Neural cell (in vitro differentiated cells): Measurements from ENCODE around the gene PEAR1. TPM values are rescaled to one million over a fixed set of nuclear protein-coding genes. Genes with fewer than 3 reads are reported as not detected.

Experiments used
- H2AFZ ChIP-seq: fragments of 200-600, 300-800 bp; sonication (generic), shearing (Covaris generic); 2 replicates; pipeline ENCODE4 v1.6.0; 2014; ENCODE audit warnings: low read depth, mild to moderate bottlenecking, antibody characterized with exemption, low read length, moderate library complexity
- H3F3A ChIP-seq: fragments of 200-600 bp; shearing (Covaris generic); 2 replicates; pipeline ENCODE4 v1.6.1; 2016; ENCODE audit warnings: mild to moderate bottlenecking, moderate library complexity, mixed read lengths, antibody characterized with exemption, low read length; ENCODE audit not compliant: insufficient read depth, poor library complexity, severe bottlenecking
- H3K27ac ChIP-seq: fragments of 200-600, 300-800 bp; sonication (generic), shearing (Covaris generic); 2 replicates; pipeline ENCODE4 v1.5.1; 2014; ENCODE audit warnings: mild to moderate bottlenecking, low read length, moderate library complexity
- H3K27me3 ChIP-seq: fragments of 300-800, 200-600 bp; sonication (generic), shearing (Covaris generic); 2 replicates; pipeline ENCODE4 v1.6.0; 2014; ENCODE audit warnings: mild to moderate bottlenecking, low read depth, low read length, moderate library complexity; ENCODE audit not compliant: insufficient read depth
- H3K36me3 ChIP-seq: fragments of 300-800, 200-600 bp; sonication (generic), shearing (Covaris generic); 2 replicates; pipeline ENCODE4 v1.5.1; 2014; ENCODE audit warnings: mild to moderate bottlenecking, antibody characterized with exemption, low read length, moderate library complexity; ENCODE audit not compliant: insufficient read depth
- H3K4me2 ChIP-seq: fragments of 300-800, 200-600 bp; sonication (generic), shearing (Covaris generic); 2 replicates; pipeline ENCODE4 v1.6.0; 2014; ENCODE audit warnings: mild to moderate bottlenecking, low read length
- H3K4me3 ChIP-seq: fragments of 300-800, 200-600 bp; sonication (generic), shearing (Covaris generic); 2 replicates; pipeline ENCODE4 v1.5.1; 2014; ENCODE audit warnings: mild to moderate bottlenecking, low read length, moderate library complexity
- H3K79me2 ChIP-seq: fragments of 200-600 bp; shearing (Covaris generic); replicated peaks from 2 replicates; pipeline ENCODE4 v1.6.0; 2014; ENCODE audit warnings: mild to moderate bottlenecking, low read length, moderate library complexity; ENCODE audit not compliant: insufficient read depth
- H3K9ac ChIP-seq: fragments of 300-800, 200-600 bp; sonication (generic), shearing (Covaris generic); 2 replicates; pipeline ENCODE4 v1.6.1; 2016; ENCODE audit warnings: mild to moderate bottlenecking, low read length, mixed read lengths
- H3K9me2 ChIP-seq: fragments of 200-600 bp; shearing (Covaris generic); 2 replicates; pipeline ENCODE4 v1.6.1; 2016; ENCODE audit warnings: mild to moderate bottlenecking, low read length, mixed read lengths; ENCODE audit not compliant: insufficient read depth
- H3K9me3 ChIP-seq: fragments of 200-600, 300-800 bp; sonication (generic), shearing (Covaris generic); 2 replicates; pipeline ENCODE4 v1.6.1; 2016; ENCODE audit warnings: mild to moderate bottlenecking, mixed run types, low read length, moderate library complexity, mixed read lengths
- H4K20me1 ChIP-seq: fragments of 200-600 bp; shearing (Covaris generic); 2 replicates; pipeline ENCODE4 v1.6.1; 2016; ENCODE audit warnings: mild to moderate bottlenecking, mixed run types; ENCODE audit not compliant: insufficient read depth
- EP300 ChIP-seq: fragments of 450-650 bp; conservative IDR thresholded peaks from 2 replicates; pipeline ENCODE4 v1.6.1; 2014; ENCODE audit warnings: antibody characterized with exemption, mild to moderate bottlenecking, moderate library complexity; ENCODE audit not compliant: poor library complexity, severe bottlenecking
- EZH2 ChIP-seq: fragments of 200-600, 300-800 bp; shearing (Covaris generic), sonication (generic); IDR thresholded peaks from 2 replicates; pipeline ENCODE4 v1.6.1; 2014; ENCODE audit warnings: antibody characterized with exemption, low read length, borderline replicate concordance, mild to moderate bottlenecking; ENCODE audit not compliant: insufficient read depth, poor library complexity, severe bottlenecking
- MXI1 ChIP-seq: fragments of 450-650 bp; conservative IDR thresholded peaks from 2 replicates; pipeline ENCODE4 v1.6.1; 2014; ENCODE audit warnings: antibody characterized with exemption, mild to moderate bottlenecking; ENCODE audit not compliant: poor library complexity, severe bottlenecking
- POLR2AphosphoS5 ChIP-seq: IDR thresholded peaks from 2 replicates; pipeline ENCODE4 v1.6.1; 2012
- RAD21 ChIP-seq: fragments of 450-650 bp; conservative IDR thresholded peaks from 2 replicates; pipeline ENCODE4 v1.6.1; 2014; ENCODE audit warnings: antibody characterized with exemption, mild to moderate bottlenecking, moderate library complexity
- SMC3 ChIP-seq: fragments of 450-650 bp; conservative IDR thresholded peaks from 2 replicates; pipeline ENCODE4 v1.6.1; 2014; ENCODE audit warnings: antibody characterized with exemption, mild to moderate bottlenecking, moderate library complexity; ENCODE audit not compliant: poor library complexity
- TAF1 ChIP-seq: IDR thresholded peaks from 2 replicates; pipeline ENCODE4 v1.6.1; 2012; ENCODE audit warnings: low read depth
- polyA plus RNA-seq: library from polyadenylated mRNA; depleted of rRNA; stranded (reverse); fragments of >200 nt; gene quantifications from 2 replicates; pipeline ENCODE4 v1.2.3, GENCODE V29; 2014
- TF ChIP-seq, protein P1 (sequence below): IDR thresholded peaks from 2 replicates; pipeline ENCODE4 v1.6.1; 2012; ENCODE audit warnings: borderline replicate concordance
- TF ChIP-seq, protein P2 (sequence below): fragments of 450-650 bp; IDR thresholded peaks from 2 replicates; pipeline ENCODE4 v1.5.1; 2014; ENCODE audit warnings: antibody characterized with exemption, mild to moderate bottlenecking, moderate library complexity; ENCODE audit not compliant: poor library complexity, severe bottlenecking

The PEAR1 gene
- polyA plus RNA-seq, 1 donor from 2014 or later, result not detected

DNA sequence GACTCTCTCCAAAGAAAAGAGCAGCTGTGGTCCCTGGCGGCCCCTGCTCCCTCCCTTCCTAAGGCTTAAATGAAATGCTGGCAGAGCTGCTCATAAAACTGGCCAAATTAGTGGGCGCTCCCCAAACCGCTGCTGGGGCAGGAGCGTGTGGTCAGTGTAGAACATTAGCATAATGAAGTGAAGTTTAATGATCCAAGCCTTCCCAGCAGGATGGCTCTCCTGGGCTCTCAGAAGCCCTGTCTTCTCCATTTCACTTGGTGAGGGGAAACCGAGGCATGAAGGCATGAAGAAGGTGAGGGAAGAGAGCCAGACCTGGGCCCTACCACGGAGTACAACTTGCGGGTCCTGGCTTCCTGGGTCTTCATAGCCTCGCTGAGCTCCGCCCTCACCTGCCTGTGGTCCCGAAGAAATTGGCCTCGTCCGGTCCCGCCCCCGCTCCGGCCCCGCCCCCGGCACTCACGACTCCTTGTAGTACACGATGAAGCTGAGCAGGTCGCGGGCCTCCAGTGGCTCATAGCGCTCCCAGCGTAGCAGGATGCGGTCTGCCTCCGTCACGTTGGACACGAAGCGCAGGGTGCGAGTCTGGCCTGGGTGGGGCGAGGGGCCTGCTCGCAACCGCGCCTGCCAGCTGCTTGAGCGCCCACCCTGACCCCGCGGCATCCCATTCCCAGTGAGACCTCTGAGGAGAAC lies 44.9 kb upstream of the PEAR1 start:
- no peak overlapping the region for H3K9ac ChIP-seq
- H3K79me2 ChIP-seq, result no peaks in the 10 kb centered on the region
- H3K4me3 ChIP-seq, result no peak overlapping the region
- peaks cover 64% of the 10 kb centered on the region for H3K27me3 ChIP-seq
- H3F3A ChIP-seq, result no peaks in the 10 kb centered on the region
- H3K9me2 ChIP-seq, result no peaks in the 10 kb centered on the region
- no peaks in the 10 kb centered on the region for H4K20me1 ChIP-seq
- no peaks in the 10 kb centered on the region for H3K36me3 ChIP-seq
- no peak for TF ChIP-seq SMC3
- no peak for TF ChIP-seq EP300
- TF ChIP-seq MXI1, result no peak
- TF ChIP-seq EZH2, result no peak
- TF ChIP-seq, protein P1, sequence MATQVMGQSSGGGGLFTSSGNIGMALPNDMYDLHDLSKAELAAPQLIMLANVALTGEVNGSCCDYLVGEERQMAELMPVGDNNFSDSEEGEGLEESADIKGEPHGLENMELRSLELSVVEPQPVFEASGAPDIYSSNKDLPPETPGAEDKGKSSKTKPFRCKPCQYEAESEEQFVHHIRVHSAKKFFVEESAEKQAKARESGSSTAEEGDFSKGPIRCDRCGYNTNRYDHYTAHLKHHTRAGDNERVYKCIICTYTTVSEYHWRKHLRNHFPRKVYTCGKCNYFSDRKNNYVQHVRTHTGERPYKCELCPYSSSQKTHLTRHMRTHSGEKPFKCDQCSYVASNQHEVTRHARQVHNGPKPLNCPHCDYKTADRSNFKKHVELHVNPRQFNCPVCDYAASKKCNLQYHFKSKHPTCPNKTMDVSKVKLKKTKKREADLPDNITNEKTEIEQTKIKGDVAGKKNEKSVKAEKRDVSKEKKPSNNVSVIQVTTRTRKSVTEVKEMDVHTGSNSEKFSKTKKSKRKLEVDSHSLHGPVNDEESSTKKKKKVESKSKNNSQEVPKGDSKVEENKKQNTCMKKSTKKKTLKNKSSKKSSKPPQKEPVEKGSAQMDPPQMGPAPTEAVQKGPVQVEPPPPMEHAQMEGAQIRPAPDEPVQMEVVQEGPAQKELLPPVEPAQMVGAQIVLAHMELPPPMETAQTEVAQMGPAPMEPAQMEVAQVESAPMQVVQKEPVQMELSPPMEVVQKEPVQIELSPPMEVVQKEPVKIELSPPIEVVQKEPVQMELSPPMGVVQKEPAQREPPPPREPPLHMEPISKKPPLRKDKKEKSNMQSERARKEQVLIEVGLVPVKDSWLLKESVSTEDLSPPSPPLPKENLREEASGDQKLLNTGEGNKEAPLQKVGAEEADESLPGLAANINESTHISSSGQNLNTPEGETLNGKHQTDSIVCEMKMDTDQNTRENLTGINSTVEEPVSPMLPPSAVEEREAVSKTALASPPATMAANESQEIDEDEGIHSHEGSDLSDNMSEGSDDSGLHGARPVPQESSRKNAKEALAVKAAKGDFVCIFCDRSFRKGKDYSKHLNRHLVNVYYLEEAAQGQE, result no peak
- no peak for TF ChIP-seq POLR2AphosphoS5
- no peak for TF ChIP-seq TAF1
- TF ChIP-seq, protein P2, sequence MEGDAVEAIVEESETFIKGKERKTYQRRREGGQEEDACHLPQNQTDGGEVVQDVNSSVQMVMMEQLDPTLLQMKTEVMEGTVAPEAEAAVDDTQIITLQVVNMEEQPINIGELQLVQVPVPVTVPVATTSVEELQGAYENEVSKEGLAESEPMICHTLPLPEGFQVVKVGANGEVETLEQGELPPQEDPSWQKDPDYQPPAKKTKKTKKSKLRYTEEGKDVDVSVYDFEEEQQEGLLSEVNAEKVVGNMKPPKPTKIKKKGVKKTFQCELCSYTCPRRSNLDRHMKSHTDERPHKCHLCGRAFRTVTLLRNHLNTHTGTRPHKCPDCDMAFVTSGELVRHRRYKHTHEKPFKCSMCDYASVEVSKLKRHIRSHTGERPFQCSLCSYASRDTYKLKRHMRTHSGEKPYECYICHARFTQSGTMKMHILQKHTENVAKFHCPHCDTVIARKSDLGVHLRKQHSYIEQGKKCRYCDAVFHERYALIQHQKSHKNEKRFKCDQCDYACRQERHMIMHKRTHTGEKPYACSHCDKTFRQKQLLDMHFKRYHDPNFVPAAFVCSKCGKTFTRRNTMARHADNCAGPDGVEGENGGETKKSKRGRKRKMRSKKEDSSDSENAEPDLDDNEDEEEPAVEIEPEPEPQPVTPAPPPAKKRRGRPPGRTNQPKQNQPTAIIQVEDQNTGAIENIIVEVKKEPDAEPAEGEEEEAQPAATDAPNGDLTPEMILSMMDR, result no peak
- TF ChIP-seq RAD21, result no peak
- H2AFZ ChIP-seq, result no peak overlapping the region
- H3K4me2 ChIP-seq, result no peak overlapping the region
- no peaks in the 10 kb centered on the region for H3K9me3 ChIP-seq
- no peak overlapping the region for H3K27ac ChIP-seq

DNA sequence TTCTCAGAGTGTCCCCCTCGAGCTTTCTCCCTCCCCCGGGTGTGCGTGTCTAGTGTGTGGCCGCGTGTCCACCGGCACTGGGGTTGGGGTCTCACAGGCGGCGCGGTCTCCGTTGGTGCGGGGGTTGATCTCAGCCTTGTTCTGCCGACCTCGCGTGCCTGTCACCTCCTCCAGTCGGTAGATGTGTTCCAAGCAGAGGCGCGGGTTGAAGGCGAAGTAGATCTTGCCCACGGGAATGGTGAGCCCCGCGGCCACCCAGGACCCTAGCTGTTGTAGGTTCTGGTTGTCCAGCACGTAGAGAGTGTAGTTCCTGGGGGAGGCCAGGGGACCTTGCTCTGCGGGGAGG lies 44.4 kb upstream of the PEAR1 start:
- Histone ChIP-seq H3K9me3 (no peaks in the 10 kb centered on the region), H3K27ac (no peak overlapping the region), H3F3A (no peaks in the 10 kb centered on the region), H2AFZ (no peak overlapping the region), H3K9ac (no peak overlapping the region), H4K20me1 (no peaks in the 10 kb centered on the region), H3K4me2 (no peak overlapping the region), H3K79me2 (no peaks in the 10 kb centered on the region), H3K36me3 (no peaks in the 10 kb centered on the region), H3K9me2 (no peaks in the 10 kb centered on the region), H3K4me3 (no peak overlapping the region), H3K27me3 (peaks cover 59% of the 10 kb centered on the region)
- no peak for TF ChIP-seq RAD21
- TF ChIP-seq POLR2AphosphoS5, result no peak
- TF ChIP-seq EP300, result no peak
- no peak for TF ChIP-seq EZH2
